ENCODE results near the gene MAPK8IP3.
"Not testable (repeated sequence)": the region's sequence is repeated elsewhere in the genome, so short reads cannot be mapped to it uniquely, and the experiment has no call there.

Gene MAPK8IP3

DNA sequence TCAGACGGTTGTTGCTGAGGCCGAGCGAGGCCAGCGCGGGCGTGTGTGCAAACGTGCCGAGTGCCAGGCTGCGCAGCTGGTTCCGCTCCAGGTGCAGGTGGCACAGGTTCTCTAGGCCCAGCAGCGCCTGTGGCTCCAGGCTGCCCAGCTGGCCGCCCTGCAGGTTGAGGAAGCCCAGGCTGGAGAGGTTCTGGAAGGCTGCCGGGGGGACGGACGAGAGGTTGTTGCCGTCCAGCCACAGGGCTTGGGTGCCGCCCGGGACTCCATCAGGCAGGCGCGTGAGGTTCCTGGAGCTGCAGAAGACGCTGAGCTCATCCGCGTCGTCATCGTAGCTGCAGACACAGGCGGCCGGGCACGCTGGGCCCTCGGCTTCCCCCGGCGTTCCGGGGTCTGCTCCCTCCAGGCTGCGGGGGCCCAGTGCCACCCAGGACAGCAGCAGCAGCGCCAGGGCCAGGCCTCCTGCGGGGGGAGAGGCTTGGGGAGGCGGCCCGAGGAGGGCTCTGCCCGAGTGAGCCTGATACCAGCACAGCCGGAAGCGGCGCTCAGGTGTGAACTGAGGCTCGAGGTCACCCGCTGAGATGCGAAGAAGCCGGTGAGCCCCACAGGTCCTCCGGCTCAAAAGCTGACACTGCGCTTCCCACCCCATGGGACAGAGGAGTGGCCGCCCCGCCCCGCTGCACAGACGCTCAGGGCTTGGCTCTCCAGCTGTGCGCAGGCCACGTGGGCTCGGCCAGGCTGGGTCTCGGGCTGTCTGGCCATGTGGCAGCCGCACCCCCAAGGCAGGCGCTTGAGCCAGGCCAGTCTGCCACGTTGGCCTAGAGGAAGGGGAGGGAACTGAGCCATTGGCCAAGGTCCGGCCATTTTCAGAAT, 86.2 kb downstream of the MAPK8IP3 start:
- no peak overlapping the region for H3K4me3 ChIP-seq
- no peak overlapping the region for H3K27ac ChIP-seq

DNA sequence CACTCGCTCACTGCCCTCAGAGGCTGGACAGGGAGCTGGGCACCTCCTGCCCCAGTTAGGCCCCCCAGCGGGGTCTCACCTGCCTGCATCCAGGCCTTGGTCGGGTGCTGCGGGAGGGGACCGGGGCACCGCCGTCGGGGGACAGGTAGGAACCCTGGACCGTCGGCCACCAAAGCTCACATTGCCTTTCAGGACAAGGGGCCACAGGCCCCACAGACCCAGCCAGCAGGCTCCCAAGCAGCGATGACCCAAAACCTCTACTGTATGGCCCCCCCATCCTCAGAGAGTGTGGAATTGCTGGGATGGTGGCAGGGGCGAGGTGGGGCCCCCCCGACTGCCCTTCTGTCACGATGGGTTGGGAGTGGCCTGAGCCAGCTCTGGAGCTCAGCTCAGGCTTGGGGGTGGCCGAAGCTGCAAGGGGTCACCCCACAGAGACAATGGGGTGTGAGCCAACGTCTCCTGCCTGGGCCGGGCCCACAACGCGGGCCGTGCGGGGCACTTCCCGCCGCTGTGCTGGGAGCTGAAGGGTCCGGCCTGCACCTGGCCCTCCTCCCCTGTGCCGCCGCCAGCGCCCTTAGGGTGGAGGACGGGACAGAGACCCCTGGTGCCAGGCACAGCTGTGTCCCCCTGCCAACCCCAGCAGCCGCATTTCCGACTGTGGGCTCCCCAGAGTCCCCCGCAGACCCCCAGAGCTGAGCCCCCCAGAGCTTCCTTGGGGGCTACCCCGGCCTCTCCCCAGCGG, 87.0 kb downstream of the MAPK8IP3 start:
- Histone ChIP-seq H3K4me3 (no peak overlapping the region), H3K27ac (no peak overlapping the region)

DNA sequence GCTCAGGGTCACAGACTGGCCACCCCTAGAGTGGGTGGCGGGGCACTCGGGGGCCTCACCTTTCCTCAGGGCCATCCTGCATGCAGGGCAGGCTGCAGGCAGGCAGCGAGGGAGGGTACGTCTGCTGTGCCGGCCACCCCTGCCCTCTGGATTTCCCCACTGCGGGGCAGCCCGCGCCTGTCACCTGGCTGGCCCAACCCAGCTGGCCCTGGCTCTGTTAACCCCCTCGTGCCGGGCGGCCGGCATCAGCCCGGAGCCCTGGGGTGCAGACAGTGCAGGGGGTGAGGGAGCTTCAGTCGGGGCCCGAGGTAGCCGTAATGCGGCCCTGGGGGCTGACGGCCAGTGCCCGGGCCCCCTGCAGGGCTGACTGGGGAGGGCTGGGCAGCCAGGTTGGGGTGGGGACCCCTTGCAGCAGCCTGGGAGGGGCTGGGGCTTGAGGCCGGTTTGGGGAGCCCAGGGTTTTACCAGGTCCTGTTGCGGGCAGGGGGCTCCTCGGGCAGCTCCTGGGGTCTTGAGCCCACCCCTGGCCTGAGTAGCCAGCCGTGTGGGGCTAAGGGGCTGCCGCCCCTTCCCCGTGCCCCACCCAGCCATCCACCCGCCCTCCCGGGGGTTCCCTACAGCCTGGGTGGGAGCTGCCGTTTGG, 87.7 kb downstream of the MAPK8IP3 start, which contains the start of gene IGFALS:
Gene IGFALS (minus strand): TSS at position 128 of the 643 bp plus-strand sequence. CDS start 53 bp downstream, at position 75.
- no peak within 1 kb of the TSS for H3K4me3 ChIP-seq
- no peak within 1 kb of the TSS for H3K27ac ChIP-seq

- Histone ChIP-seq H3K27ac (no peak overlapping the region), H3K4me3 (no peak overlapping the region)
Observed at GRCh38 chr16:1794221-1794871, 88.4 kb downstream of the MAPK8IP3 start.

DNA sequence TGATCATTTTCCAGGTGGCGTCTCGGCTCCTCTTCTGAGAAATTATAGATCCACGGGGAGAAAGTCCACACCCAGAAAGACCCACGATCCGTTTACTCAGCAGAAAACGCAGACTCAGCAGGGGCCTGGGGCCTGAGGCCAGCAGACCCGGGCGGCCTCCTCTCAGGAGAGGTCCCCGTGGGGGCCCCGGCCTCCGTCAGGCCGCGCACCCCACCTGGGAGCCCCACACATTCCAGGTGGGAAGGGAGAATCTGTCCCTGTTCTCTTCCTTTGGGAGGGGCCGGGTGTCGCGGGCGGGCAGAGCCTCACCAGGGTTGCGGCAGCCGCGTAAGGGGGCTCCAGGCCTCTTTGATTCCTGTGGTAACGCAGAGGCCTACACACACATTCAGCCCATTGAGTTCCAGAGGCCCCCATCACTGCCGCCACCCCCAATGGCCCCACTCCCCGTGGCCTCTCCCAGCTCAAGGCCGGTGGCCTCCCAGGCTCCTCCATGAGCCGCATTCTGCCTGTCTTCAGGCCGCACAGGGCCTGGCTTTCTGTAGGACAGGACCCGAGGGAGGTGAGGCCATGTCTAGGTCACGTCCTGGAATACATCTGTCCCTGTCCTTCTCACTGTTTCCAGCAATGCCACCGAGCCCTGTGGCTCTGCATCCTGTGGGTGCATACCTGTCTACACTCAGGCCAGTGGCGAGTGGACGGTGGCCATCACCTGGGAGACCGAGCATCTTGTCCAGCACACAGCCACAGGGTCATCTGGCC, 89.1 kb downstream of the MAPK8IP3 start:
- no peak overlapping the region for H3K27ac ChIP-seq
- H3K4me3 ChIP-seq: no peak overlapping the region

DNA sequence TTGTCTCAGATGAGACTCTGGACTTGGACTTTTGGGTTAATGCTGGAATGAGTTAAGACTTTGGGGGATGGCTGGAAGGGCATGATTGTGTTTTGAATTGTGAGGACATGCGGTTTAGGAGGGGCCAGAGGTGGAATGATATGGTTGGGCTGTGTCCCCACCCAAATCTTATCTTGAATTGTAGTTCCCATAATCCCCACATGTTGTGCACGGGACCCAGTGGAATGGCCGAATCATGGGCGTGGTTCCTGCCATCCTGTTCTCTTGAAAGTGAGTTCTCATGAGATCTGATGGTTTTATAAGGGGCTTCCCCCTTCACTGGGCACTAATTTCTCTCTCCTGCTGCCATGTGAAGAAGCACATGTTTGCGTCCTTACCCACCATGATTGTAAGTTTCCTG, 93.3 kb downstream of the MAPK8IP3 start:
- not testable (repeated sequence) for H3K4me3 ChIP-seq, H3K27ac ChIP-seq

- H3K4me3 ChIP-seq: no peak overlapping the region
- no peak overlapping the region for H3K27ac ChIP-seq
Observed at GRCh38 chr16:1800701-1801100, 94.7 kb downstream of the MAPK8IP3 start.

- Histone ChIP-seq H3K4me3 (no peak overlapping the region), H3K27ac (no peak overlapping the region)
Observed at GRCh38 chr16:1807626-1808025, 101.6 kb downstream of the MAPK8IP3 start.

DNA sequence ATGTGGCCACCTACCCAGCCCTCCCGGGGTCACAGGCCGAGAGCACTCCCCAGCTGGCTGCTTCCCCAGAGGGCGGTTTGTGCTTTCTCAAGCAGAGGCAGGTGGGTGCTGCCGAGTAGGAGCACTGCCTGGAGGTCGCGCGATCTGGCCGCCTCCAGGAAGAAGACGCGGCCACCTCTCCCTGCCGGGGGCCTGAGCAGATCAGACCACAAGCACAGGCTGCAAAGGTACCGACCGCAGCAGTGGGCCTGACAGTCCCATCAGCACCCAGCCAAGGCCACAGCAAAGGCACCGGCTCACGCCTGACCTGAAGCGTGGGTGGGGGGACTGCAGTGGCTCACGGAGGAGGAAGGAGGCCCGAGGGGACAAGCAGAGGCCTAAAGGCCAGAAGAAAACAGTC, 102.7 kb downstream of the MAPK8IP3 start:
- Histone ChIP-seq H3K4me3 (no peak overlapping the region), H3K27ac (no peak overlapping the region)

- no peak overlapping the region for H3K4me3 ChIP-seq
- H3K27ac ChIP-seq: no peak overlapping the region
Observed at GRCh38 chr16:1809281-1809801, 103.3 kb downstream of the MAPK8IP3 start.

GRCh38 chr16:1810106-1810505, 104.1 kb downstream of the MAPK8IP3 start:
- Histone ChIP-seq H3K4me3 (no peak overlapping the region), H3K27ac (no peak overlapping the region)

DNA sequence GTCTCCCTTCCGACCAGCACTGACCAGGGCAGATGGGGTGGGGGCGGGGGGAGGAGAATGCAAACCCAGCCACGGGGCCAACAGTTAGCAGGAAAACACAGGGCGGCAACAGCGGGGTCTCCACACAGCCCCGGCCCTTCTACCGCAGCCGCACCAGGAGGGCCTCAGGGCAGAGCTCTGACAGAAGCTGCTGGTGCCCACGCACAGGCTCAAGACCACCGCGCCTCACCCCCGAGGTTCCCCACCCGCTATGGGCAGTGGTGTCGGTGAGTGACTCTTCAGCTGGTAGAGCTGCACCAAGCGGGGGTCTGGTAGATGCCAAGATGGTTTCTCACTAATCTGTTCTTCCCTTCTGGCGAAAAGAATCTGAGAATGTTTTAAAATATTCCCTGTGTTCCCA, 104.5 kb downstream of the MAPK8IP3 start:
- no peak overlapping the region for H3K4me3 ChIP-seq
- no peak overlapping the region for H3K27ac ChIP-seq

DNA sequence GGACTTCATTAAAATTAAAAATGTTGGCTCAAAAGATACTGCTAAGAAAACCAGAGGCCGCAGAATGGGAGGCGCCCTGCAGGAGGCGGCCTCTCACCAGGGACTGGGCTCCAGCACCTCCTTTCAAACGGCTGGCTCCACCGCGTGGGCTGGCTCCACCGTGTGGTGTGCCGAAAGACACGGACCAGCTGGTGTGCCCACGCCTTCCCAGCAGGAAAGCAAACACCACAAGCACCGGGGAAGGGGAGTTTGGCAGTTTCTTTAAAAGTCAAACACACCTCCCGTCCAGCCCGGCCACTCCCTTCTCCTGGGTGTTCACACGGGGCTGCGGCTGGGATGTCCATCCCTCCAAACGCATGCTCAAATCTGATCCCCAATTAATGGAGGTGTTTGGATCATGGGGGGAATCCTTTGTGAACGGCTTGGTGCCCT, 106.8 kb downstream of the MAPK8IP3 start:
- H3K27ac ChIP-seq: no peak overlapping the region
- no peak overlapping the region for H3K4me3 ChIP-seq

DNA sequence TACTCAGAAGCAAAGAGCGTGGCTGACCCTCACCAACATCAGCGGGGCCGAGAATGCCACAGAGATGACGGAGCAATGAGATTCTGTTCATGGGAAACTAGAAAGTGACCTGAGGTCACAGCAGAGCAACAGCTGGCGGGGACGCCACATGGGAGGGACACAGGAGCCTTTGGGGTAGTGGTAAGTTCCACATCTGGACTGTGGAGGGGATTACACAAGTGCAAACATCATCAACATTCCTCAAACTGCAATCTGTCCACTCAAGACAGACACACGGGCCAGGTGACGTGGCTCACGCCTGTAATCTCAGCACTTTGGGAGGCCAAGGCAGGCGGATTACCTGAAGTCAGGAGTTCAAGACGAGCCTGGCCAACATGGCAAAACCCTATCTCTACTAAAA, 109.5 kb downstream of the MAPK8IP3 start:
- H3K27ac ChIP-seq: no peak overlapping the region
- no peak overlapping the region for H3K4me3 ChIP-seq

DNA sequence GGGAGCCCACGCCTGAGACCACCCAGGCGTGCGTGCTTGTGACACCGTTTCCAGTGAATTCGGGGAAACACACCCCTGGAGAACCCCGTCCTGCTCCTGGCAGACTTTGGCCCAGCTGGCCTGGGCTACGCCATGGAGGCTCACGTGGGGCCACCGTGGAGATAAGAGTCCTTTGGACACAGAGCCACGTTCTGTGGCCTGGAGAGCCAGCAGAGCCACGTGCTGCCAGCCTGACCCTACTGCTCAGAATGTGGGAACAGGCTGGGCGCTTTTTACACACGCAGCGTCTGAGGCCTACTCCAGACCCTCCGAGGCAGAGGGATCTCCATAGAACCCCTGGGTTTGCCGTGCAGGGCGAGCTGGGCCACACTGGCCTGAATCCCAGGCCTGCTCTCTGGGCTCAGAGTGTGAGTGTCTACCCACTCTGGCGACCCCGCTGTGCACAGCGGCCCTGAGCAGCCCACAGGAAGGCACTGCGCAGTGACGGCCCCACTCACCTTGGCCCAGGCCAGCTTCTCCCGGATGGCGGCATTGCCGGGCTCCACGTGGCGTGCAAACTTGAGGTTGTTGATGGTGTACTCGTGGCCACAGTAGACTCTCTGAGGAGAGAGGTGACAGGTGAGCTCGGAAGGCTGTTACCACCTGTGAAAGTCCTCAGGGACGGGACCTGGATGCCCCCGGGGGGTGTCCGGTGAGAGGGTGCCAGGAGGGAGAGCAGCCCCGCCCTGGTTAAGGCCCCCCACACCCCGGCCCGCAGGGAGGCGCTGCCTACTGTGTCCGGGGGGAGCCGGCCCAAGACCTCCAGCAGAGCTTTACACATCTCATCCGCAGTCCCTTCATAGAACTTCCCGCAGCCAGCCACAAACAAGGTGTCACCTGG, 110.6 kb downstream of the MAPK8IP3 start:
- Histone ChIP-seq H3K27ac (no peak overlapping the region), H3K4me3 (no peak overlapping the region)

- H3K4me3 ChIP-seq: no peak overlapping the region
- H3K27ac ChIP-seq: no peak overlapping the region
Observed at GRCh38 chr16:1817276-1817589, 111.2 kb downstream of the MAPK8IP3 start.

- no peak overlapping the region for H3K27ac ChIP-seq
Observed at GRCh38 chr16:1817716-1818115, 111.7 kb downstream of the MAPK8IP3 start.

DNA sequence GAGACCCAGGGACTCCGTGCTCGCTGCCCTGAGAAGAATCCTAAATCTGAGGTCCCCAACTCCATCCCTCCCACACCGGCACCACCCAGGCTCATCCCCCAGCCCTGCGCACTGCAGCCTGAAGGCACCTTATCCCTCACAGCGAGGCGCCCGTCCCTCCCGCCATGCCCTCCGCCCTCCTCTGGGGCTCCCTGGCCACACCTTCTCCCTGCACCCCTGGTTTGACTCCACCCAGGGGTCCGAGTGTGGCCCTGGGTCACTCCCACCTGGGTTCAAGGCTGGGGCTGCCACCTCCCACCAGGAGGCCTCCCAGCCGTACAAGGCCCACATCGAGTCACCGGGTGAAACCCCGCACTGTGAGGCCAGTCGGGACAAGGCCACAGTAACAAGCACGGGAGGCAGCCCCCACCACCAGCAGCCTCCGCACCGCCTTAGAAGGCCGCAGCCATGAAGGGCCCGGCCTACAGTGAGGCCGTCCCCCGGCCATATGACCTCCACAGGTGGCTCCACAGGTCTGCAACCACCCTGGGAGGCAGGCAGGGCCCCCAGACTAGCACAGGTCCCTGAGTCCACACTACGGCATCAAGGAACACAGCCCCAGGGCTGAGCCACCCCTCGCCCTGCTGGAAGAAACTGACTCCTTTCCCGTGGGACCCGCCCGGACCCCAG, 112.3 kb downstream of the MAPK8IP3 start:
- no peak overlapping the region for H3K4me3 ChIP-seq
- H3K27ac ChIP-seq: no peak overlapping the region

More at GRCh38 chr16:1817716-1818115, 111.7 kb downstream of the MAPK8IP3 start:
- no peak overlapping the region for H3K4me3 ChIP-seq
